ENCODE data around the gene CERK. TPM values are rescaled to one million over a fixed set of nuclear protein-coding genes. Genes with fewer than 3 reads are reported as not detected.

Gene CERK
- total and polyA plus RNA-seq, 9 of the 15 experiments (the other 6 are each of a cell fraction or from before 2014, with no cell fraction given) = 1.1 to 14.9 (median 8.7) TPM

GRCh38 chr22:46652081-46652846 is 85.8 kb downstream of the CERK start (continued):
- no peak for TF ChIP-seq ZNF668 (CRISPR knock-in tag; IDR thresholded peaks at IDR 0.05)
- no peak for TF ChIP-seq ZNF165 (CRISPR knock-in tag; IDR thresholded peaks at IDR 0.05; ENCODE audit: borderline replicate concordance)
- TF ChIP-seq DMBX1 (CRISPR knock-in tag; IDR thresholded peaks at IDR 0.05; ENCODE audit: borderline replicate concordance) = peak; percentile 76; the same call in 1 of the 2 replicates
- no peak for TF ChIP-seq LEF1 (IDR thresholded peaks at IDR 0.05)
- no peak for TF ChIP-seq MECOM (CRISPR knock-in tag; IDR thresholded peaks at IDR 0.05)
- TF ChIP-seq, protein P1, sequence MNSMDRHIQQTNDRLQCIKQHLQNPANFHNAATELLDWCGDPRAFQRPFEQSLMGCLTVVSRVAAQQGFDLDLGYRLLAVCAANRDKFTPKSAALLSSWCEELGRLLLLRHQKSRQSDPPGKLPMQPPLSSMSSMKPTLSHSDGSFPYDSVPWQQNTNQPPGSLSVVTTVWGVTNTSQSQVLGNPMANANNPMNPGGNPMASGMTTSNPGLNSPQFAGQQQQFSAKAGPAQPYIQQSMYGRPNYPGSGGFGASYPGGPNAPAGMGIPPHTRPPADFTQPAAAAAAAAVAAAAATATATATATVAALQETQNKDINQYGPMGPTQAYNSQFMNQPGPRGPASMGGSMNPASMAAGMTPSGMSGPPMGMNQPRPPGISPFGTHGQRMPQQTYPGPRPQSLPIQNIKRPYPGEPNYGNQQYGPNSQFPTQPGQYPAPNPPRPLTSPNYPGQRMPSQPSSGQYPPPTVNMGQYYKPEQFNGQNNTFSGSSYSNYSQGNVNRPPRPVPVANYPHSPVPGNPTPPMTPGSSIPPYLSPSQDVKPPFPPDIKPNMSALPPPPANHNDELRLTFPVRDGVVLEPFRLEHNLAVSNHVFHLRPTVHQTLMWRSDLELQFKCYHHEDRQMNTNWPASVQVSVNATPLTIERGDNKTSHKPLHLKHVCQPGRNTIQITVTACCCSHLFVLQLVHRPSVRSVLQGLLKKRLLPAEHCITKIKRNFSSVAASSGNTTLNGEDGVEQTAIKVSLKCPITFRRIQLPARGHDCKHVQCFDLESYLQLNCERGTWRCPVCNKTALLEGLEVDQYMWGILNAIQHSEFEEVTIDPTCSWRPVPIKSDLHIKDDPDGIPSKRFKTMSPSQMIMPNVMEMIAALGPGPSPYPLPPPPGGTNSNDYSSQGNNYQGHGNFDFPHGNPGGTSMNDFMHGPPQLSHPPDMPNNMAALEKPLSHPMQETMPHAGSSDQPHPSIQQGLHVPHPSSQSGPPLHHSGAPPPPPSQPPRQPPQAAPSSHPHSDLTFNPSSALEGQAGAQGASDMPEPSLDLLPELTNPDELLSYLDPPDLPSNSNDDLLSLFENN (IDR thresholded peaks at IDR 0.05; ENCODE audit: low read depth in 2 of 2, low read length in 2 of 2) = no peak
- no peak for TF ChIP-seq HLTF (IDR thresholded peaks at IDR 0.05)
- TF ChIP-seq MAZ (CRISPR knock-in tag; conservative IDR thresholded peaks at IDR 0.05 in 1 of 2, IDR thresholded peaks at IDR 0.05 in 1 of 2) = no peak
- TF ChIP-seq, protein P2, sequence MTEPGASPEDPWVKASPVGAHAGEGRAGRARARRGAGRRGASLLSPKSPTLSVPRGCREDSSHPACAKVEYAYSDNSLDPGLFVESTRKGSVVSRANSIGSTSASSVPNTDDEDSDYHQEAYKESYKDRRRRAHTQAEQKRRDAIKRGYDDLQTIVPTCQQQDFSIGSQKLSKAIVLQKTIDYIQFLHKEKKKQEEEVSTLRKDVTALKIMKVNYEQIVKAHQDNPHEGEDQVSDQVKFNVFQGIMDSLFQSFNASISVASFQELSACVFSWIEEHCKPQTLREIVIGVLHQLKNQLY (CRISPR knock-in tag; conservative IDR thresholded peaks at IDR 0.05) = no peak
- TF ChIP-seq ZNF766 (CRISPR knock-in tag; conservative IDR thresholded peaks at IDR 0.05) = no peak
- TF ChIP-seq MITF (IDR thresholded peaks at IDR 0.05) = no peak
- TF ChIP-seq, protein P3, sequence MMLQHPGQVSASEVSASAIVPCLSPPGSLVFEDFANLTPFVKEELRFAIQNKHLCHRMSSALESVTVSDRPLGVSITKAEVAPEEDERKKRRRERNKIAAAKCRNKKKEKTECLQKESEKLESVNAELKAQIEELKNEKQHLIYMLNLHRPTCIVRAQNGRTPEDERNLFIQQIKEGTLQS (IDR thresholded peaks at IDR 0.05) = peak; percentile 93
- TF ChIP-seq, protein P3 (CRISPR knock-in tag; conservative IDR thresholded peaks at IDR 0.05) = no peak
- no peak for TF ChIP-seq RBM25 (IDR thresholded peaks at IDR 0.05; ENCODE audit: low read depth, low read length, severe bottlenecking)
- TF ChIP-seq SNIP1 (IDR thresholded peaks at IDR 0.05; ENCODE audit: low read depth) = no peak
- no peak for TF ChIP-seq ZNF830 (CRISPR knock-in tag; IDR thresholded peaks at IDR 0.05)
- TF ChIP-seq TEAD4 (IDR thresholded peaks at IDR 0.05; ENCODE audit: low read length) = no peak
- TF ChIP-seq TEAD4 (CRISPR knock-in tag; IDR thresholded peaks at IDR 0.05; ENCODE audit: borderline replicate concordance) = no peak
- TF ChIP-seq NR2C2 (CRISPR knock-in tag; IDR thresholded peaks at IDR 0.05) = peak; percentile 93
- peak; percentile 89 for TF ChIP-seq NR2C2 (tag; IDR thresholded peaks at IDR 0.05)
- no peak for TF ChIP-seq IRF9 (tag; IDR thresholded peaks at IDR 0.05)
